ENCODE data around the gene PKD1.
"Not testable (repeated sequence)": the region's sequence is repeated elsewhere in the genome, so short reads cannot be mapped to it uniquely, and the experiment has no call there.

Gene PKD1

GRCh38 chr16:2105291-2105690, 30.4 kb downstream of the PKD1 start:
- DNase-seq, result not testable (repeated sequence)

GRCh38 chr16:2104464-2104863, 31.2 kb downstream of the PKD1 start:
- DNase-seq, result not testable (repeated sequence)

GRCh38 chr16:2102471-2102870, 33.2 kb downstream of the PKD1 start:
- DNase-seq, result no peak

GRCh38 chr16:2101581-2101980, 34.1 kb downstream of the PKD1 start:
- DNase-seq, result not testable (repeated sequence)

GRCh38 chr16:2097689-2098088, 38.0 kb downstream of the PKD1 start:
- DNase-seq, result not testable (repeated sequence)

GRCh38 chr16:2096853-2097595, 38.7 kb downstream of the PKD1 start:
- no peak for DNase-seq

GRCh38 chr16:2095918-2096582, 39.6 kb downstream of the PKD1 start:
- DNase-seq, result no peak

GRCh38 chr16:2095315-2095853, 40.3 kb downstream of the PKD1 start:
- DNase-seq, result no peak

- no peak for DNase-seq
Observed at GRCh38 chr16:2093793-2094192, 41.9 kb downstream of the PKD1 start.

GRCh38 chr16:2092866-2093265, 42.8 kb downstream of the PKD1 start:
- no peak for DNase-seq

- no peak for DNase-seq
Observed at GRCh38 chr16:2092256-2092620, 43.5 kb downstream of the PKD1 start.

- DNase-seq, result no peak
Observed at GRCh38 chr16:2091547-2092255, 44.0 kb downstream of the PKD1 start.

GRCh38 chr16:2090777-2091546, 44.7 kb downstream of the PKD1 start:
- DNase-seq, result no peak

- DNase-seq, result no peak
Observed at GRCh38 chr16:2090481-2090776, 45.3 kb downstream of the PKD1 start.

- no peak for DNase-seq
Observed at GRCh38 chr16:2089706-2090480, 45.8 kb downstream of the PKD1 start.

GRCh38 chr16:2088759-2089358, 46.8 kb downstream of the PKD1 start:
- DNase-seq, result no peak

- DNase-seq, result no peak
Observed at GRCh38 chr16:2087748-2088631, 47.7 kb downstream of the PKD1 start.

GRCh38 chr16:2086812-2087747, 48.6 kb downstream of the PKD1 start:
- no peak for DNase-seq

GRCh38 chr16:2086106-2086742, 49.5 kb downstream of the PKD1 start:
- no peak for DNase-seq
